ENCODE data around the gene MAP3K12.

DNA sequence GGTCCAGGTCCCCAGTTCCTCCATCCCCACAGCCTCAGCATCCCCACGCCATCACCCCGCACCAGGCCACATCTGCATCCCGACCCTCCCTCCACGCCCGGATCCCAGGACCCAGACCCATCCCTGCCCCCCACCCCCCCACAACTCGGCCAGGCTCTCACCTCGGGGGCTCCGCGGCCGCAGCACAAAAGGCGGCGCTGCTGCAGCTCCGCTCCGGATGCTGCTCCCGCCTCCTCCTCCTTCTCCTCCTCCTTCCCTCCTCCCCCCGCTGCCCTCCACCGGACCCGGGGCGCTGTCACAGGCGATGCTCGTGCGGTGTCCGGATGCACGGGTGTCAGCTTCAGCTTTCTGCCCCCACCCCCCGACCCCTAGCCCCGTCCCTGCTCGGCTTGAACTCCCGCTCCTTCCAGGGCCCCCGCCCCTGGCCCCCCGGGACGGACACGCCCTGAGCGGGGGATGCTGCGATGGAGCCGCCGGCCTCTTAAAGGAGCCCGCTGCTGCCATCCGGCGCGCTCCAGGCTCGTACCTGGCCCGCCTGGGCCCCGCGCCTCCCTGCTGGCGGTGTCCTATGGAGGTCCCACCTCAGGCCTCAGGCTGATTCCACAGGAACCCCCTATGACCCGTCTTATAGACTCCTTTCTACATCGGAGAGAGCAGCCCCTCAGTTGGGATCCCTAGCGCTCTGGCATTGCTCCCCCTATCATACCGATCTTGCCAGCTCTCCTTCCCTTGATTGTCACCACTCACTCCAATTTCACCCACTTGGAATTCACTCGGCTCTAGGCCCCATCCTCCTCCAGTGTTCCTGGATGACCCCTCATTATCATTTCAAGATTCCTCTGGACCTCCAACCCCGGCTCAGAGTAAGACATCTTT is at the start of gene MAP3K12:
- TF ChIP-seq POLR2AphosphoS5 (IDR thresholded peaks at IDR 0.05; ENCODE audit: low read depth) (no peak), GABPA (IDR thresholded peaks at IDR 0.05; ENCODE audit: low read depth) (no peak), SPI1 (IDR thresholded peaks at IDR 0.05; ENCODE audit: borderline replicate concordance, low read depth) (no peak)
- TF ChIP-seq, protein P1, sequence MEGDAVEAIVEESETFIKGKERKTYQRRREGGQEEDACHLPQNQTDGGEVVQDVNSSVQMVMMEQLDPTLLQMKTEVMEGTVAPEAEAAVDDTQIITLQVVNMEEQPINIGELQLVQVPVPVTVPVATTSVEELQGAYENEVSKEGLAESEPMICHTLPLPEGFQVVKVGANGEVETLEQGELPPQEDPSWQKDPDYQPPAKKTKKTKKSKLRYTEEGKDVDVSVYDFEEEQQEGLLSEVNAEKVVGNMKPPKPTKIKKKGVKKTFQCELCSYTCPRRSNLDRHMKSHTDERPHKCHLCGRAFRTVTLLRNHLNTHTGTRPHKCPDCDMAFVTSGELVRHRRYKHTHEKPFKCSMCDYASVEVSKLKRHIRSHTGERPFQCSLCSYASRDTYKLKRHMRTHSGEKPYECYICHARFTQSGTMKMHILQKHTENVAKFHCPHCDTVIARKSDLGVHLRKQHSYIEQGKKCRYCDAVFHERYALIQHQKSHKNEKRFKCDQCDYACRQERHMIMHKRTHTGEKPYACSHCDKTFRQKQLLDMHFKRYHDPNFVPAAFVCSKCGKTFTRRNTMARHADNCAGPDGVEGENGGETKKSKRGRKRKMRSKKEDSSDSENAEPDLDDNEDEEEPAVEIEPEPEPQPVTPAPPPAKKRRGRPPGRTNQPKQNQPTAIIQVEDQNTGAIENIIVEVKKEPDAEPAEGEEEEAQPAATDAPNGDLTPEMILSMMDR (IDR thresholded peaks at IDR 0.05; ENCODE audit: insufficient read depth, low read length): no peak
- TF ChIP-seq, protein P2, sequence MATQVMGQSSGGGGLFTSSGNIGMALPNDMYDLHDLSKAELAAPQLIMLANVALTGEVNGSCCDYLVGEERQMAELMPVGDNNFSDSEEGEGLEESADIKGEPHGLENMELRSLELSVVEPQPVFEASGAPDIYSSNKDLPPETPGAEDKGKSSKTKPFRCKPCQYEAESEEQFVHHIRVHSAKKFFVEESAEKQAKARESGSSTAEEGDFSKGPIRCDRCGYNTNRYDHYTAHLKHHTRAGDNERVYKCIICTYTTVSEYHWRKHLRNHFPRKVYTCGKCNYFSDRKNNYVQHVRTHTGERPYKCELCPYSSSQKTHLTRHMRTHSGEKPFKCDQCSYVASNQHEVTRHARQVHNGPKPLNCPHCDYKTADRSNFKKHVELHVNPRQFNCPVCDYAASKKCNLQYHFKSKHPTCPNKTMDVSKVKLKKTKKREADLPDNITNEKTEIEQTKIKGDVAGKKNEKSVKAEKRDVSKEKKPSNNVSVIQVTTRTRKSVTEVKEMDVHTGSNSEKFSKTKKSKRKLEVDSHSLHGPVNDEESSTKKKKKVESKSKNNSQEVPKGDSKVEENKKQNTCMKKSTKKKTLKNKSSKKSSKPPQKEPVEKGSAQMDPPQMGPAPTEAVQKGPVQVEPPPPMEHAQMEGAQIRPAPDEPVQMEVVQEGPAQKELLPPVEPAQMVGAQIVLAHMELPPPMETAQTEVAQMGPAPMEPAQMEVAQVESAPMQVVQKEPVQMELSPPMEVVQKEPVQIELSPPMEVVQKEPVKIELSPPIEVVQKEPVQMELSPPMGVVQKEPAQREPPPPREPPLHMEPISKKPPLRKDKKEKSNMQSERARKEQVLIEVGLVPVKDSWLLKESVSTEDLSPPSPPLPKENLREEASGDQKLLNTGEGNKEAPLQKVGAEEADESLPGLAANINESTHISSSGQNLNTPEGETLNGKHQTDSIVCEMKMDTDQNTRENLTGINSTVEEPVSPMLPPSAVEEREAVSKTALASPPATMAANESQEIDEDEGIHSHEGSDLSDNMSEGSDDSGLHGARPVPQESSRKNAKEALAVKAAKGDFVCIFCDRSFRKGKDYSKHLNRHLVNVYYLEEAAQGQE (IDR thresholded peaks at IDR 0.05; ENCODE audit: insufficient replicate concordance, low read depth): no peak
